ENCODE results near the gene IMMT.

DNA sequence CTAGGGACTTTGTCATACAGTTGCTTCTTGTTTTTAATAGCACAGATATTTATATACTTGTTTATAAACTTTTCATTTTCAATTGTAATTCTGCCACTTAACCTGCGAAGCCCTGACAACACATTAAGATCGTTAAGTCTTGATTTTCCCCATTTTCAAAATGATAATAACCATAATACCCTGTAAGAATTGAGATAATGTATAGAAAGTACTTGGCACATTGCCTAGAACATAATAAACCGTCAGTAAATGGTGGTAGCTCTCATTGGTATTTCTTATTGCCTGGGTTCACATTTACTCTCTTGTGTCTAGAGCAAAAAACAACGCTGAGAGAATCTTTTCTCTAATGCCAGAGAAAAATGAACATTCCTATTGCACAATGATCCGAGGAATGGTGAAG lies 70.6 kb downstream of the IMMT start:
- TF ChIP-seq, protein P1, sequence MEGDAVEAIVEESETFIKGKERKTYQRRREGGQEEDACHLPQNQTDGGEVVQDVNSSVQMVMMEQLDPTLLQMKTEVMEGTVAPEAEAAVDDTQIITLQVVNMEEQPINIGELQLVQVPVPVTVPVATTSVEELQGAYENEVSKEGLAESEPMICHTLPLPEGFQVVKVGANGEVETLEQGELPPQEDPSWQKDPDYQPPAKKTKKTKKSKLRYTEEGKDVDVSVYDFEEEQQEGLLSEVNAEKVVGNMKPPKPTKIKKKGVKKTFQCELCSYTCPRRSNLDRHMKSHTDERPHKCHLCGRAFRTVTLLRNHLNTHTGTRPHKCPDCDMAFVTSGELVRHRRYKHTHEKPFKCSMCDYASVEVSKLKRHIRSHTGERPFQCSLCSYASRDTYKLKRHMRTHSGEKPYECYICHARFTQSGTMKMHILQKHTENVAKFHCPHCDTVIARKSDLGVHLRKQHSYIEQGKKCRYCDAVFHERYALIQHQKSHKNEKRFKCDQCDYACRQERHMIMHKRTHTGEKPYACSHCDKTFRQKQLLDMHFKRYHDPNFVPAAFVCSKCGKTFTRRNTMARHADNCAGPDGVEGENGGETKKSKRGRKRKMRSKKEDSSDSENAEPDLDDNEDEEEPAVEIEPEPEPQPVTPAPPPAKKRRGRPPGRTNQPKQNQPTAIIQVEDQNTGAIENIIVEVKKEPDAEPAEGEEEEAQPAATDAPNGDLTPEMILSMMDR (IDR thresholded peaks at IDR 0.05; ENCODE audit: insufficient read depth, low read depth, low read length) = no peak
- TF ChIP-seq EZH2 (IDR thresholded peaks at IDR 0.05; ENCODE audit: insufficient read depth, low read length) = no peak

Data from astrocyte (in vitro differentiated cells and primary cell).